Colon (tissue), 2 donors: Measurements from ENCODE around the gene SLC35E2B.
"Not testable (repeated sequence)": the region's sequence is repeated elsewhere in the genome, so short reads cannot be mapped to it uniquely, and the experiment has no call there.

ENCODE experiments used
- FAIRE-seq: peaks from 2 replicates; lab custom pipeline; 2012; peaks lifted over from hg19 to GRCh38; lab: Jason Lieb, UNC
- donor health status: control.
- donor health status: control.

Gene SLC35E2B

GRCh38 chr1:1692714-1693647 is at the start of gene SLC35E2B:
TSS of gene SLC35E2B (minus strand) at chr1:1692795. CDS start at chr1:1676699, 16,096 bp downstream.
- not testable (repeated sequence) for FAIRE-seq

GRCh38 chr1:1741013-1741412 is 48.4 kb upstream of the SLC35E2B start:
- not testable (repeated sequence) for FAIRE-seq

- FAIRE-seq: not testable (repeated sequence)
Observed at GRCh38 chr1:1738799-1739337, 46.3 kb upstream of the SLC35E2B start.

- not testable (repeated sequence) for FAIRE-seq
Observed at GRCh38 chr1:1737675-1738590, 45.3 kb upstream of the SLC35E2B start.

DNA sequence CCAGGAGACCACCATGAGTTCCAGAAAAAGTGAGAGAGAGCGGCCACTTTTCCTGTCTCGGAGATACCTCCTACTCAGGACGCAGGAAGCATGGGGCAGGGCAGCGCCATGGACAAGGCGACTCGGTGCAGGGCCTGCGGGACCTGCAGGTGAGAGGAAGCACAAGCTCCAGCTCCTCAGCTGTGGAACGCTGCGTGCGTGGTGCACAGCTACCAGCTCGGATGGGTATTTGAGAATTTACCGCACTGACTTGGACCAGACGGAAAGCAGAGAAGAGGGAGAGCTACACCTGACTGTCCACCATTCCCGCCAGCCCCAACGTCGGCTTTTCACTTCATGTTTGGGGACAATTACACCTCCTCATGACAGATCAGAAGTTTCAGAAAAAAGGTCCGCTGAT is 39.8 kb upstream of the SLC35E2B start:
- FAIRE-seq: no peak

GRCh38 chr1:1730870-1731269 is 38.3 kb upstream of the SLC35E2B start:
- FAIRE-seq: no peak

DNA sequence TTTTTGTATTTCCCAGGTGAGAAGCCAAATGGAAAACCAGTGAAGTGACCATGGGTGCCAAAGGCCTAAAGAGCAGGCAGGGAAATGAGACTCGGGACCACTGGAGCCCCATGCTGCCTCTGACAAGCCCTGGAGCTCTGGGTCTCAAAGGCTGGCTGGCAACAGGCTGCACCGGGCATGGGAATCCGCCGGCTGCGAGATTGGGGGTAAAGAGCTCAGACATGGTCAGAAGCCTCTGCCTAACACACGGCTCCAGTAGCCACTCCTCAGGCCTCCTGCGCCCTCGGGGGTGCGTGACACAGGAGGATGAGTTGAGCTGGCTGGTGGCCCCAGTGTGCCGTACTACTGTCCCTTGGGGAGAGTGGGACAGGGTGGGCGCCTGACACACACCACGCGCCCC is 37.6 kb upstream of the SLC35E2B start:
- FAIRE-seq: not testable (repeated sequence)

DNA sequence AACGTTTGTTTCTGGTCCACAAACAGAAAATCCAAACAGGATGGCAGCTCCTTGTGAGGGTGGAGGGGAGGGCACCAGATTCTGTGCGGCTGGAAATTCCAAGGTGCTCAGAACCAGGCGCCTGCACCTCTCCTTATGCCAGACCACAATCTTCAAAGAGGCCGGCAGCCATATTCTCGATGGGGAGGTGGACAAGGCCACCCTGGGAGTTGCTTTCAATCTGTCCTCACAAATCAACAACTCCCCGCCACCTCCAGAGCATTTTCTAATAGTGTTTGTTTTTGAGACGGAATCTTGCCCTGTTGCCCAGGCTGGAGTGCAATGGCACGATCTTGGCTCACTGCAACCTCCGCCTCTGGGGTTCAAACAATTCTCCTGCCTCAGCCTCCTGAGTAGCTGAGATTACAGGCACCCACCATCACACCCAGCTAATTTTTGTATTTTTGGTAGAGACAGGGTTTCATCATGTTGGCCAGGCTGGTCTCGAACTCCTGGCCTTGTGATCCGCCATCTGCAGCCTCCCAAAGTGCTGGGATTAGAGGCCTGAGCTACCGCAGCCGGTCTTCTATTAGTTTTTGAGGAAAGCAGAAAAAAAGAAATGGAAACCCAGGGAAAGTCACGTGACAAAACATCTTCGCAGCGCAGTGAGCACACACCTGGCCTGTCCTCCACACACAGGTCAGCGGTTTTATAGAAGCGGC is 36.7 kb upstream of the SLC35E2B start:
- FAIRE-seq: not testable (repeated sequence)

DNA sequence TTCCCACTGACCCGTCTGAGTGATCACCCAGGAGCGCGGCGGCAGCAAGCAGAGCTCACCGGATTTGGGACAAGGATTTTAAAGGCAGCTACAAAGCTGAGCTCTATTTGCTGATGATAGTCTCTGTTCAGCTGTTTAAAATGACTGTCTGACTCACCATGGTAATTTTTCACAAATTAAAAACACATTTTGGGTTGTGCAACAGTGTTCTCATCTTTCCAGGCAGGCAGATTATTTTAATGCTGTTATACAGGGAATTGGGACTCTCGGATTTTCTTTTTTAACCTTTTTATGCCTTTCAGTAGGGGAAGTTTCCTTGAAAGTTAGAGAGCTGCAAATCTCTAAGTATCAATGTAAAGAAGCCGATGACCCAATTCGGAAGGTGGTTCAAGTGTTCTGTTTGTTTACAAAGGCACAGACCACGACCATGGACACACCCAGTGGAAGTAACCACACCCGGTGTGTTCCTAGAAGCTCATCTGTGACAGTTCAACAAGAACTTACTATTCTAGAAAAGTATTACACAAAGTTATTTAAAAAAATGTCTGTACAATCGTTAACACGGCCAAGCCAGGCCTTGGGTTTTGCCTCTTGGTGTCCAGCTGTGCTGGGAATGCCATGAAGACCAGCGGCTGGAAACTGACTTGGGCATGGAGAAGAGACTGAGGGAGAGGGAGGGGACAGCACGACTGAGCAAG is 35.9 kb upstream of the SLC35E2B start:
- FAIRE-seq: not testable (repeated sequence)

- not testable (repeated sequence) for FAIRE-seq
Observed at GRCh38 chr1:1727131-1727651, 34.6 kb upstream of the SLC35E2B start.

- FAIRE-seq: not testable (repeated sequence)
Observed at GRCh38 chr1:1726088-1726487, 33.5 kb upstream of the SLC35E2B start.

DNA sequence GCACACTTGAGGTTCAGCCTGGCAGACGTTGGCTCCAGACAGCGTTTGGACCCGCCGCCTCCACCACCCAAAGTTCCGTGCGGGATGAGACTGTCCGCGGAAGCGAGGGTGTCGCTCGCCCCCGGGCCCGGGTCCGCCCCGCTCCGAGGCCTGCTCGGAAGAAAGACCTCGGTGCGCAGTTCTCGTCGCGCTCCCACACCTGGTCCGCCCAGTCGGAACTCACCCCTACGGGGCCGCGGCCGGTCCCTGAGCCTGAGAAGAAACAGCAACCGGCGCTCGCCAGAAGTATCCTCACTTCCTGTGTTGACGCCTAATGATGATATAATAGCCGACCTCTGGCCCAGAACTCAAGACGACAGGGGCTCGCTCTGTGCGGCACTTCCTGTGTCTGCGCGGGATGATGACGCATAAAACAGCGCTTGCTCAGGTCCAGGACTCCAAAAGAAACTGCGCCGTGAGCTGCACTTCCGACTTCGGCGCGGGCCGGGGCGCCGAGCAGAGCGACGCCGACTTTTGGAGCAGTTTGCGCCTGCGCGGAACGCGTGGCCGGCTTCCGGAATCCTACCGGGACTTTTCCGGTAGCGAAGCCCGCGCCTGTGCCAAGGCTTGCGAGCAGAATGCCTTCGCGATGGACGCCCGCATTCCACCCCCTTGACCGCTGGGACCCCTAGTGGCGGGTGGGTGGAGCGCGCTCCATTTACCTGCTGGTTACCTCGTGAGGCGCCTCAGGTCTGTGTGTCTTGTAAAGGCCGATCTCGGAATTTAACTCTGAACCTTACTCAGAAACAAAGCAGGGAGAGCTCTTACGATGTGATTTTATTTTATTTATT is 31.7 kb upstream of the SLC35E2B start, which contains the start of gene CDK11A:
CDK11A (minus strand) TSS at position 323 of the 830 bp plus-strand sequence. CDS start 1,539 bp downstream, outside the sequence.
- not testable (repeated sequence) for FAIRE-seq

DNA sequence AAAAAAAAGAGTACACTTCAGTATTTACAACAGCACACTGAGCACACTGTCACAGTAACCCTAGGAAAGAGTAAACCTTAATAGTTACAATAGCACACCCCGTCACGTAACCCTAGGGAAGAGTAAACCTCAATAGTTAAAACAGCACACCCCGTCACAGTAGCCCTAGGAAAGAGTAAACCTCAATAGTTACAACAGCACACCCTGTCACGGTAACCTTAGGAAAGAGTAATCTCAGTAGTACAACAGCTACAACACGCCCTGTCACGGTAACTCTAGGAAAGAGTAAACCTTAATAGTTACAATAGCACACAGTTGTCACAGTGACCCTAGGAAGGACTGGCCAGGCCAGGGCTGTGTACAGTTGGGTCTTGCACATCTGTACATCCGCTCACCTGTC is 28.6 kb upstream of the SLC35E2B start:
- FAIRE-seq: no peak

- FAIRE-seq: not testable (repeated sequence)
Observed at GRCh38 chr1:1715109-1715883, 22.7 kb upstream of the SLC35E2B start.

DNA sequence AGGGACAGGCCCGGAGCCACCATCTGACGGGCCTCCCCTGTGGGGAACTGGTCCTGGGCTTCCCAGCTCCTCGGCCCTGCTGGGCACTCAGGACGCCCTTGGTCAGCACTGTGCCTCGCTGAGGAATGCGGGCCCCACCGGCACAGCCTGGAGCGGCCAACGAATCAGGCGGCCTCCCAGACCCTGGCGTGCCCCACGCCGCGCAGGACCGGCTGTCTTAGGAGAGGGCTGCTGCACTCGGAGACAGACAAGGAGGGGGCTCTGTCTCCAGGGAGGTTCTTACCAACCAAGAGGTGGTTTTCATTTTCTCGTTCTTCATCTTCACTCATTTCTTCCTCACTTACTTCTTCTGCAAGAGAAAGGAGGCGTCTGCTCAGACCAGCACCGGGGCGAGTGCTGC is 15.3 kb upstream of the SLC35E2B start:
- FAIRE-seq: not testable (repeated sequence)

- FAIRE-seq: not testable (repeated sequence)
Observed at GRCh38 chr1:1707241-1707640, 14.6 kb upstream of the SLC35E2B start.

DNA sequence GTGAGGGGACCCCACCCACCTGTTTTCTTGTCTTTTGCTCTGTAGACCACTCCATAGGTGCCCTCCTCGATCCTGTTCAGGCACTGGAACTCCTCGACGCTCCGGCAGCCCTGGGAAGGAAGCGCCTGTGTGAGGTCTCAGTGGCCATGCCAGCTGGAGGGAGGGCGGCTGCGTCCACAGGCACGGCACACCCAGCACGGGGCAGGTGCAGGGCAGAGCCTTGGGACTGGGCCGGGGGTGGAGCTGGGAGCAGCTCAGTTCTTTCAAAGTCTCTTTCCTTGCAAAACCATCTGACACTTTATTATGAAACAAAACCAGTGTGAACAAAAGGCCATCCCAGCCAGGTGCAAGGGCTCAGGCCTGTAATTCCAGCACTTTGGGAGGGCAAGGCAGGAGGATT is 13.0 kb upstream of the SLC35E2B start:
- not testable (repeated sequence) for FAIRE-seq

DNA sequence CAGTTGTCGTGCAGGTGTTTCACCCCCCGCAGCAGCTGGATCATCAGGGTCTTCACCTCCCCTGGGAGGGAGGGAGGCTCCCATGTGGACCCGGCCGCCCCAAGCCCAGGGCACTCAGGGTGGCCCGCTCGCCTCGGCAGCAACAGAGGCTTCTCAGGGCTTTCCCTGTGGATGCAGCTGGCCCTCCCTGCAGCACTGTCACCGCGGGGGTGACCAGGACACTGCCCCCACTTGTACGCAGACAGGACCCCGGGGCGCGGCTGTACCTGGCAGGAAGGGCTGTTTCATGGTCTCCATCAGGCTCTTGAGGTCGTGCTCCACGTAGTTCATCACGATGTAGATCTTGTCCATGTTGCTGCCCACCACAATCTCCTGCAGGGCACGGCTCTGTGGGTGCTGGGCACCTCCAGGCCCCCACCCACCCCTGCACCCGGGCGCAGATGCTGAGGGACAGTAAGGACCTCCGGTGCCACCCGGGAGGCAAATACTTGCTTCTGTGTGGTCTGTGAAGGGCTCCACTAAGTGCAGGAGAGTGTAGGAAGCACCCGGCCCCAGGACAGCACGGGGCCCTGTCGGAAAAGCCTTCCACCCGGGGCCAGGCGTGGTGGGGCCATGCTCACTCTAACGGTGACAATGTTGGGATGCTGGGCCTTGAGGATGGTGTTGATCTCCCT is 11.8 kb upstream of the SLC35E2B start:
- not testable (repeated sequence) for FAIRE-seq
